Thyroid gland (tissue), 4 donors: ENCODE results near the gene LSM7. TPM values are rescaled to one million over a fixed set of nuclear protein-coding genes. Genes with fewer than 3 reads are reported as not detected.

Source experiments
- DNase-seq, 2 donors: peaks; one replicate each; pipeline ENCODE4 v3.0.0-alpha.2; 2019
- H3K27ac ChIP-seq, 3 donors: fragments of 200-600 bp; sonication (generic); 1 replicate in 2 of 3; 2 replicates in 1 of 3; pipeline ENCODE4 v1.5.1; 2016 to 2019; ENCODE audit warnings: mild to moderate bottlenecking in 1 of 3, moderate library complexity in 1 of 3
- H3K27me3 ChIP-seq: fragments of 200-600 bp; sonication (generic); one replicate; pipeline ENCODE4 v1.5.1; 2019
- H3K36me3 ChIP-seq, 2 donors: fragments of 200-600 bp; sonication (generic); one replicate each; pipeline ENCODE4 v1.5.1; 2016 to 2019
- H3K4me1 ChIP-seq, 2 donors: fragments of 200-600 bp; sonication (generic); one replicate each; pipeline ENCODE4 v1.5.1; 2017 to 2019
- H3K4me3 ChIP-seq, 3 donors: fragments of 200-600 bp; sonication (generic); replicated peaks in 1 of 3; 1 replicate in 2 of 3; 2 replicates in 1 of 3; pipeline ENCODE4 v1.5.1; 2016; ENCODE audit warnings: mild to moderate bottlenecking in 1 of 3
- H3K9me3 ChIP-seq: fragments of 200-600 bp; sonication (generic); one replicate; pipeline ENCODE4 v1.5.1; 2017
- CTCF ChIP-seq, 6 experiments: fragments of 200-600 bp in 3 of 6; fragments of 450-650 bp in 3 of 6; sonication (generic) in 3 of 6; IDR thresholded peaks; one replicate each; pipeline ENCODE4 v1.5.1; 2016 to 2019; ENCODE audit warnings: antibody characterized with exemption in 6 of 6, mild to moderate bottlenecking in 2 of 6, inconsistent platforms in 1 of 6, moderate library complexity in 1 of 6
- POLR2A ChIP-seq, 2 donors: fragments of 450-650 bp; IDR thresholded peaks; one replicate each; pipeline ENCODE4 v1.6.1; 2017; ENCODE audit warnings: antibody characterized with exemption in 2 of 2, mild to moderate bottlenecking in 2 of 2, moderate library complexity in 1 of 2
- WGBS, 2 donors: methylation state at CpG; one replicate each; pipeline ENCODE4 v1.1.5; 2017; 5-methylcytosine and 5-hydroxymethylcytosine counted together
- intact Hi-C: fragments of 100-400 bp; cut with DNase I; formaldehyde crosslinking; loops from one replicate; pipeline ENCODE4 v1.15.1; 2023
- total RNA-seq, 4 donors: library from RNA; depleted of rRNA; stranded (reverse); fragments of >200 nt; gene quantifications; one replicate each; pipeline ENCODE4 v1.2.3, GENCODE V29; 2016

The LSM7 gene
- total RNA-seq, 4 donors from 2014 or later: 21.1 to 139 (median 55.1) TPM

GRCh38 chr19:2307518-2308012 is 20.8 kb downstream of the LSM7 start:
- H3K4me3 ChIP-seq: no peak overlapping the region
- H3K36me3 ChIP-seq: no peaks in the 10 kb centered on the region
- peaks cover 18% of the 10 kb centered on the region for H3K27me3 ChIP-seq
- peaks cover 0 to 6% of the 10 kb centered on the region in 2 donors for H3K4me1 ChIP-seq
- intact Hi-C loops: no loop called here
- WGBS, 2 donors: 7% methylated on average over 11 of the region's 33 CpGs; no CpG with 5 or more reads in 1 of the 2 donors
- H3K9me3 ChIP-seq: no peaks in the 10 kb centered on the region
- no peak overlapping the region for H3K27ac ChIP-seq
- no peak for DNase-seq
- TF ChIP-seq POLR2A (IDR thresholded peaks at IDR 0.05): no peak
- TF ChIP-seq CTCF (IDR thresholded peaks at IDR 0.05): no peak

GRCh38 chr19:2306971-2307370 is 21.4 kb downstream of the LSM7 start:
- no peak for TF ChIP-seq CTCF (IDR thresholded peaks at IDR 0.05)
- intact Hi-C loops: no loop called here
- Histone ChIP-seq H3K4me3 (no peak overlapping the region), H3K27me3 (peaks cover 20% of the 10 kb centered on the region), H3K27ac (no peak overlapping the region), H3K36me3 (no peaks in the 10 kb centered on the region), H3K4me1 (peaks cover 0 to 10% of the 10 kb centered on the region in 2 donors), H3K9me3 (no peaks in the 10 kb centered on the region)
- 55 to 62% methylated on average over 10 to 17 of the region's 17 CpGs for WGBS, 2 donors
- no peak for DNase-seq

- peaks cover 20% of the 10 kb centered on the region for H3K27me3 ChIP-seq
- DNase-seq: no peak
- TF ChIP-seq POLR2A (IDR thresholded peaks at IDR 0.05): no peak
- H3K36me3 ChIP-seq: no peaks in the 10 kb centered on the region
- no peak overlapping the region for H3K27ac ChIP-seq
- H3K4me1 ChIP-seq: peaks cover 0 to 10% of the 10 kb centered on the region in 2 donors
- WGBS, 2 donors: 78 to 80% methylated on average over 7 to 15 of the region's 19 CpGs
- H3K9me3 ChIP-seq: no peaks in the 10 kb centered on the region
- no peak overlapping the region for H3K4me3 ChIP-seq
- intact Hi-C loops: no loop called here
Measured at GRCh38 chr19:2306281-2306806, 22.0 kb downstream of the LSM7 start.

- no peak for DNase-seq
- Histone ChIP-seq H3K36me3 (no peaks in the 10 kb centered on the region), H3K9me3 (no peaks in the 10 kb centered on the region), H3K4me3 (no peak overlapping the region), H3K27ac (no peak overlapping the region), H3K4me1 (peaks cover 0 to 10% of the 10 kb centered on the region in 2 donors), H3K27me3 (peaks cover 20% of the 10 kb centered on the region)
- no peak for TF ChIP-seq POLR2A (IDR thresholded peaks at IDR 0.05)
- no peak for TF ChIP-seq CTCF (IDR thresholded peaks at IDR 0.05)
- 70 to 81% methylated on average over 18 to 19 of the region's 19 CpGs for WGBS, 2 donors
- intact Hi-C loops: no loop called here
Measured at GRCh38 chr19:2305452-2306280, 22.7 kb downstream of the LSM7 start.

- TF ChIP-seq POLR2A (IDR thresholded peaks at IDR 0.05) (no peak), CTCF (IDR thresholded peaks at IDR 0.05) (no peak)
- peaks cover 0 to 10% of the 10 kb centered on the region in 2 donors for H3K4me1 ChIP-seq
- intact Hi-C loops: no loop called here
Measured at GRCh38 chr19:2303211-2303798, 25.1 kb downstream of the LSM7 start.

More at GRCh38 chr19:2303211-2303798, 25.1 kb downstream of the LSM7 start:
- H3K4me3 ChIP-seq: no peak overlapping the region
- H3K9me3 ChIP-seq: no peaks in the 10 kb centered on the region
- no peak overlapping the region for H3K27ac ChIP-seq
- H3K27me3 ChIP-seq: peaks cover 18% of the 10 kb centered on the region
- DNase-seq: no peak
- H3K36me3 ChIP-seq: no peaks in the 10 kb centered on the region
- 61 to 78% methylated on average over 16 to 25 of the region's 26 CpGs for WGBS, 2 donors
